HepG2 (cell line): ENCODE results near the gene KCNH6. TPM values are rescaled to one million over a fixed set of nuclear protein-coding genes. Genes with fewer than 3 reads are reported as not detected.

Source experiments
- ATF4 ChIP-seq, 2 experiments: fragments of 450-650 bp in 1 of 2; sonication (generic) in 1 of 2; formaldehyde crosslinking; IDR thresholded peaks; 2 replicates each; pipeline versions ENCODE4 v1.5.0 to v1.8.0; 2020 to 2022; ENCODE audit warnings: mild to moderate bottlenecking in 1 of 2, missing genetic modification reagents in 1 of 2
- BHLHE40 ChIP-seq: IDR thresholded peaks from 2 replicates; pipeline ENCODE4 v1.6.1; 2011; ENCODE audit warnings: low read length, improper control_type of control experiment
- CSRNP1 ChIP-seq: sonication (generic); formaldehyde crosslinking; IDR thresholded peaks from 2 replicates; pipeline ENCODE4 v1.8.1; 2023; ENCODE audit warnings: mild to moderate bottlenecking, missing genetic modification reagents
- E2F5 ChIP-seq: sonication (generic); formaldehyde crosslinking; conservative IDR thresholded peaks from 2 replicates; pipeline ENCODE4 v1.4.0; 2020; ENCODE audit warnings: missing genetic modification reagents
- HNF1A ChIP-seq, 2 experiments: sonication (generic) in 1 of 2; formaldehyde crosslinking in 1 of 2; IDR thresholded peaks; 2 replicates each; pipeline versions ENCODE4 v1.4.0 to v1.6.1; 2016 to 2020; ENCODE audit warnings: borderline replicate concordance in 1 of 2, low read depth in 1 of 2, mild to moderate bottlenecking in 1 of 2, missing genetic modification reagents in 1 of 2
- HOMEZ ChIP-seq: IDR thresholded peaks from 2 replicates; pipeline ENCODE4 v1.6.1; 2016; ENCODE audit warnings: low read depth
- MAFG ChIP-seq: sonication (generic); formaldehyde crosslinking; IDR thresholded peaks from 2 replicates; pipeline ENCODE4 v1.5.1; 2020; ENCODE audit warnings: mild to moderate bottlenecking, missing genetic modification reagents
- NR2F2 ChIP-seq: IDR thresholded peaks from 2 replicates; pipeline ENCODE4 v1.6.1; 2012; ENCODE audit warnings: low read depth, inconsistent platforms, borderline replicate concordance
- PRDM15 ChIP-seq: sonication (generic); formaldehyde crosslinking; IDR thresholded peaks from 2 replicates; pipeline ENCODE4 v1.4.0; 2020; ENCODE audit warnings: missing genetic modification reagents
- RXRA ChIP-seq: sonication (generic); formaldehyde crosslinking; IDR thresholded peaks from 2 replicates; pipeline ENCODE4 v1.5.1; 2020; ENCODE audit warnings: missing genetic modification reagents
- SMAD1 ChIP-seq: sonication (generic); formaldehyde crosslinking; IDR thresholded peaks from 2 replicates; pipeline ENCODE4 v1.4.0; 2020; ENCODE audit warnings: missing genetic modification reagents, low read depth, mild to moderate bottlenecking, borderline replicate concordance
- SMARCE1 ChIP-seq: fragments of 450-650 bp; IDR thresholded peaks from 2 replicates; pipeline ENCODE4 v1.6.1; 2017; ENCODE audit warnings: borderline replicate concordance
- ZNF143 ChIP-seq: sonication (generic); formaldehyde crosslinking; IDR thresholded peaks from 2 replicates; pipeline ENCODE4 v1.4.0; 2020; ENCODE audit warnings: missing genetic modification reagents
- ZNF572 ChIP-seq: sonication (generic); formaldehyde crosslinking; IDR thresholded peaks from 2 replicates; pipeline ENCODE4 v1.5.1; 2020; ENCODE audit warnings: mild to moderate bottlenecking, missing genetic modification reagents
- polyA plus RNA-seq, 8 experiments: library from polyadenylated mRNA; depleted of rRNA in 3 of 8; stranded (reverse) in 7 of 8; unstranded in 1 of 8; fragments of >200 nt; fragmentation: Illumina TruSeq in 4 of 8; extraction: Trizol in 4 of 8; gene quantifications; 2 replicates each; pipeline versions ENCODE4 v1.2.1 to v1.2.3, GENCODE V29; 2011 to 2016; ENCODE audit warnings: low read depth in 4 of 8, missing spikeins in 1 of 8, mixed read lengths in 1 of 8; ENCODE audit not compliant: insufficient read depth in 1 of 8
- total RNA-seq, 5 experiments: library from RNA; depleted of rRNA; stranded (reverse); fragments of >200 nt; fragmentation: Illumina TruSeq; extraction: Trizol; gene quantifications; 2 replicates each; pipeline ENCODE4 v1.2.3, GENCODE V29; 2016; ENCODE audit warnings: low read depth in 1 of 5

KCNH6 gene
- total and polyA plus RNA-seq, 2 of the 13 experiments (the other 11 are each of a cell fraction or from before 2014, with no cell fraction given): 0.05 to 0.18 TPM

GRCh38 chr17:63550817-63551639 lies 27.9 kb downstream of the KCNH6 start (continued):
- TF ChIP-seq PRDM15 (CRISPR knock-in tag) (no peak; the same call in 1 of the 2 replicates), SMARCE1 (no peak), SMAD1 (CRISPR knock-in tag) (no peak), BHLHE40 (no peak), CSRNP1 (CRISPR knock-in tag) (no peak), RXRA (no peak), NR2F2 (no peak), ZNF572 (peak; percentile 69; the same call in 1 of the 2 replicates), HOMEZ (no peak), ATF4 (CRISPR knock-in tag; IDR thresholded peaks at IDR 0.05) (peak in 1 of 2 experiments; percentile 0; a peak in 1 of 4 replicates), ZNF143 (CRISPR knock-in tag) (no peak), MAFG (no peak), HNF1A (IDR thresholded peaks at IDR 0.05; ENCODE audit: low read depth) (no peak), HNF1A (CRISPR knock-in tag; IDR thresholded peaks at IDR 0.05; ENCODE audit: borderline replicate concordance) (0 out of 2 replicates have a peak, but pooled peaks have one; percentile 19), E2F5 (0 out of 2 replicates have a peak, but pooled peaks have one; percentile 5)
